ENCODE data around the gene RAB7B. TPM values are rescaled to one million over a fixed set of nuclear protein-coding genes. Genes with fewer than 3 reads are reported as not detected.
A peak's percentile ranks its signal among the peaks of the same experiment; 100 is the strongest.

The RAB7B gene
- total and polyA plus RNA-seq, 2 of the 13 experiments (the other 11 are each of a cell fraction or from before 2014, with no cell fraction given), result 0.05 to 0.46 TPM

GRCh38 chr1:205976708-205977401, 26.3 kb downstream of the RAB7B start (continued):
- TF ChIP-seq HNF1A (IDR thresholded peaks at IDR 0.05; ENCODE audit: low read depth) (no peak), HNF1A (CRISPR knock-in tag; IDR thresholded peaks at IDR 0.05; ENCODE audit: borderline replicate concordance) (no peak), ZNF136 (CRISPR knock-in tag; IDR thresholded peaks at IDR 0.05; ENCODE audit: low read depth) (no peak), SP4 (CRISPR knock-in tag; IDR thresholded peaks at IDR 0.05) (no peak), SIN3A (IDR thresholded peaks at IDR 0.05; ENCODE audit: borderline replicate concordance, low read depth, low read length) (no peak), ZFY (CRISPR knock-in tag; IDR thresholded peaks at IDR 0.05) (no peak), KDM2A (CRISPR knock-in tag; IDR thresholded peaks at IDR 0.05; ENCODE audit: borderline replicate concordance, low read depth) (no peak), MLXIP (CRISPR knock-in tag; IDR thresholded peaks at IDR 0.05; ENCODE audit: borderline replicate concordance) (peak; percentile 89; the same call in 1 of the 2 replicates), SNRNP70 (IDR thresholded peaks at IDR 0.05; ENCODE audit: low read depth, low read length) (no peak), ZXDC (CRISPR knock-in tag; IDR thresholded peaks at IDR 0.05) (no peak)
- TF ChIP-seq, protein P1, sequence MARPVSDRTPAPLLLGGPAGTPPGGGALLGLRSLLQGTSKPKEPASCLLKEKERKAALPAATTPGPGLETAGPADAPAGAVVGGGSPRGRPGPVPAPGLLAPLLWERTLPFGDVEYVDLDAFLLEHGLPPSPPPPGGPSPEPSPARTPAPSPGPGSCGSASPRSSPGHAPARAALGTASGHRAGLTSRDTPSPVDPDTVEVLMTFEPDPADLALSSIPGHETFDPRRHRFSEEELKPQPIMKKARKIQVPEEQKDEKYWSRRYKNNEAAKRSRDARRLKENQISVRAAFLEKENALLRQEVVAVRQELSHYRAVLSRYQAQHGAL (CRISPR knock-in tag; IDR thresholded peaks at IDR 0.05; ENCODE audit: not compliant biosample characterization), result no peak
- TF ChIP-seq, protein P2, sequence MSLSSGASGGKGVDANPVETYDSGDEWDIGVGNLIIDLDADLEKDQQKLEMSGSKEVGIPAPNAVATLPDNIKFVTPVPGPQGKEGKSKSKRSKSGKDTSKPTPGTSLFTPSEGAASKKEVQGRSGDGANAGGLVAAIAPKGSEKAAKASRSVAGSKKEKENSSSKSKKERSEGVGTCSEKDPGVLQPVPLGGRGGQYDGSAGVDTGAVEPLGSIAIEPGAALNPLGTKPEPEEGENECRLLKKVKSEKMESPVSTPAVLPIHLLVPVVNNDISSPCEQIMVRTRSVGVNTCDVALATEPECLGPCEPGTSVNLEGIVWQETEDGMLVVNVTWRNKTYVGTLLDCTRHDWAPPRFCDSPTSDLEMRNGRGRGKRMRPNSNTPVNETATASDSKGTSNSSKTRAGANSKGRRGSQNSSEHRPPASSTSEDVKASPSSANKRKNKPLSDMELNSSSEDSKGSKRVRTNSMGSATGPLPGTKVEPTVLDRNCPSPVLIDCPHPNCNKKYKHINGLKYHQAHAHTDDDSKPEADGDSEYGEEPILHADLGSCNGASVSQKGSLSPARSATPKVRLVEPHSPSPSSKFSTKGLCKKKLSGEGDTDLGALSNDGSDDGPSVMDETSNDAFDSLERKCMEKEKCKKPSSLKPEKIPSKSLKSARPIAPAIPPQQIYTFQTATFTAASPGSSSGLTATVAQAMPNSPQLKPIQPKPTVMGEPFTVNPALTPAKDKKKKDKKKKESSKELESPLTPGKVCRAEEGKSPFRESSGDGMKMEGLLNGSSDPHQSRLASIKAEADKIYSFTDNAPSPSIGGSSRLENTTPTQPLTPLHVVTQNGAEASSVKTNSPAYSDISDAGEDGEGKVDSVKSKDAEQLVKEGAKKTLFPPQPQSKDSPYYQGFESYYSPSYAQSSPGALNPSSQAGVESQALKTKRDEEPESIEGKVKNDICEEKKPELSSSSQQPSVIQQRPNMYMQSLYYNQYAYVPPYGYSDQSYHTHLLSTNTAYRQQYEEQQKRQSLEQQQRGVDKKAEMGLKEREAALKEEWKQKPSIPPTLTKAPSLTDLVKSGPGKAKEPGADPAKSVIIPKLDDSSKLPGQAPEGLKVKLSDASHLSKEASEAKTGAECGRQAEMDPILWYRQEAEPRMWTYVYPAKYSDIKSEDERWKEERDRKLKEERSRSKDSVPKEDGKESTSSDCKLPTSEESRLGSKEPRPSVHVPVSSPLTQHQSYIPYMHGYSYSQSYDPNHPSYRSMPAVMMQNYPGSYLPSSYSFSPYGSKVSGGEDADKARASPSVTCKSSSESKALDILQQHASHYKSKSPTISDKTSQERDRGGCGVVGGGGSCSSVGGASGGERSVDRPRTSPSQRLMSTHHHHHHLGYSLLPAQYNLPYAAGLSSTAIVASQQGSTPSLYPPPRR (CRISPR knock-in tag; IDR thresholded peaks at IDR 0.05; ENCODE audit: borderline replicate concordance), result no peak
